HFFc6 (cell line): Measurements from ENCODE around the gene FMR1NB. TPM values are rescaled to one million over a fixed set of nuclear protein-coding genes. Genes with fewer than 3 reads are reported as not detected.

ENCODE experiments used
- DNase-seq: peaks from one replicate; pipeline ENCODE4 v3.0.0-alpha.2; 2018
- H3K27ac Mint-ChIP-seq: 2 replicates; pipeline ENCODE4 v1.8.0; 2020; ENCODE audit warnings: mild to moderate bottlenecking, mixed read lengths
- H3K27me3 Mint-ChIP-seq: 2 replicates; pipeline ENCODE4 v1.8.0; 2021; ENCODE audit warnings: mild to moderate bottlenecking, moderate library complexity, mixed read lengths; ENCODE audit not compliant: insufficient read depth
- H3K36me3 Mint-ChIP-seq: 2 replicates; pipeline ENCODE4 v1.8.0; 2021; ENCODE audit warnings: low read depth, mixed read lengths
- H3K4me1 Mint-ChIP-seq: 2 replicates; pipeline ENCODE4 v1.8.0; 2020; ENCODE audit warnings: low read depth, mixed read lengths
- H3K4me3 Mint-ChIP-seq: 2 replicates; pipeline ENCODE4 v1.8.0; 2020; ENCODE audit warnings: mild to moderate bottlenecking, moderate library complexity, mixed read lengths
- H3K9me3 Mint-ChIP-seq: 2 replicates; pipeline ENCODE4 v1.8.0; 2020; ENCODE audit warnings: mild to moderate bottlenecking, mixed read lengths
- total RNA-seq, 6 experiments: library from RNA; stranded (reverse); fragmentation: NEBNext Ultra II Directional; extraction: Animal tissue kit (Norgen Biotek cat#: 25700); gene quantifications; 2 replicates in 1 of 6; 3 replicates in 5 of 6; pipeline ENCODE4 v1.2.3, GENCODE V29; 2021
- TF ChIP-seq, protein P1 (sequence below): fragments of 200-600 bp; sonication (generic); IDR thresholded peaks from 2 replicates; pipeline ENCODE4 v1.5.0; 2021; ENCODE audit warnings: antibody characterized with exemption, mild to moderate bottlenecking

Gene FMR1NB
- total RNA-seq, 6 experiments from 2014 or later: not detected

DNA sequence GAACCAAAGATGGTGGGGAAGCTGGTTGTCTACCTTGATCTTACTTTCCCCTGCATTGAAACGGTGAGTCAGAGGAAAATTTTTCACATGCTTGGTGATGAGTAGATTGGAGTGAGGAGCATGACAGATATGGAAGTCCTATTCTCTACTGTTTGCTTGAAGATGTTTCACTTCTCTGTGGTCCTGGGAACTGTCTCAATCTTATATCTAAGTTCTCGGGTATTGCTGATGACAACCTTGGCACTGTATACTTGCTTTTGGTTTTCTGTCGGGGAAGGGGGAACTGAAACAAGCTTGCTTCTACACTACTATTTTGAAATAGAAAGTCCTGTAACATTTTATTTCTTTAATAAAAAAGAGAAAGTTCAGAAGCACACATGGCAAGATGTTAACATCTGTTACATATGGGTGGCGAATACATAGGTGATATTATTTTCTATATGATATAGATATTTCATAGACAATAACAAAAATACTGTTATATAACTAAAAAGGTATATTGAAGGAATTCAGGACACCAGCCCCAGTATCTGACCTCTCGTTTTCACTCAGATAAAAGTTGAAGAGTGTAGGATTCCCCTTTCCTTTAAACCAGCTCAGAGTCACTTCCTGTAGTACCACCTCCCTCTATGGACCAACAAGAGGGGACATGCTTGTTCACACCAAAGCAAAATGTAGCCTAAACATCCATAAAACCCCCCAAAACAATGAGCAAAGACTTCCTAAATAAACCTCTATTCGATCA, 88.8 kb downstream of the FMR1NB start:
- DNase-seq: no peak
- Mint-ChIP-seq H3K9me3 (0 out of 2 replicates have a peak, but pooled peaks cover 4% of the 10 kb centered on the region), H3K27me3 (no peaks in the 10 kb centered on the region), H3K4me3 (no peak overlapping the region), H3K4me1 (no peaks in the 10 kb centered on the region), H3K27ac (no peak overlapping the region), H3K36me3 (no peaks in the 10 kb centered on the region)
- TF ChIP-seq, protein P1, sequence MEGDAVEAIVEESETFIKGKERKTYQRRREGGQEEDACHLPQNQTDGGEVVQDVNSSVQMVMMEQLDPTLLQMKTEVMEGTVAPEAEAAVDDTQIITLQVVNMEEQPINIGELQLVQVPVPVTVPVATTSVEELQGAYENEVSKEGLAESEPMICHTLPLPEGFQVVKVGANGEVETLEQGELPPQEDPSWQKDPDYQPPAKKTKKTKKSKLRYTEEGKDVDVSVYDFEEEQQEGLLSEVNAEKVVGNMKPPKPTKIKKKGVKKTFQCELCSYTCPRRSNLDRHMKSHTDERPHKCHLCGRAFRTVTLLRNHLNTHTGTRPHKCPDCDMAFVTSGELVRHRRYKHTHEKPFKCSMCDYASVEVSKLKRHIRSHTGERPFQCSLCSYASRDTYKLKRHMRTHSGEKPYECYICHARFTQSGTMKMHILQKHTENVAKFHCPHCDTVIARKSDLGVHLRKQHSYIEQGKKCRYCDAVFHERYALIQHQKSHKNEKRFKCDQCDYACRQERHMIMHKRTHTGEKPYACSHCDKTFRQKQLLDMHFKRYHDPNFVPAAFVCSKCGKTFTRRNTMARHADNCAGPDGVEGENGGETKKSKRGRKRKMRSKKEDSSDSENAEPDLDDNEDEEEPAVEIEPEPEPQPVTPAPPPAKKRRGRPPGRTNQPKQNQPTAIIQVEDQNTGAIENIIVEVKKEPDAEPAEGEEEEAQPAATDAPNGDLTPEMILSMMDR: no peak

DNA sequence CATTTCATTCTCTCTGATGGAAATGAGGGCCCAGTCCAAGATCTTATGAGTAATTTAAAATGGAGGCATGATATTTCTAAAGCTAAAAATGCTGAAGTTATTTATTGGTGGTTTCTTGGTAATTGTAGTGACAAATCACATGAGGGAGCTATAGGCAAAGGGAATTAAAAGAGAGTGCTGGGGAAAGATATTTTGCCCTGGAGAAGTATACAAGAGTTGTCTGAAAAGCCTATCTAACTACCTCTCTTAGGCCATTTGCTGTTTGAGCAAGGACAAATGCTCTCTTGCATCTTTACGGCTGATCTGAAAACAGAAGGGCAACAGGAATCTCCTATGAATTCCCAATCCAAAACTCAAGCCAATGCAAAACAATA, 89.4 kb downstream of the FMR1NB start:
- Mint-ChIP-seq H3K27me3 (no peaks in the 10 kb centered on the region), H3K27ac (no peak overlapping the region), H3K9me3 (0 out of 2 replicates have a peak, but pooled peaks cover 4% of the 10 kb centered on the region), H3K36me3 (no peaks in the 10 kb centered on the region), H3K4me3 (no peak overlapping the region), H3K4me1 (no peaks in the 10 kb centered on the region)
- DNase-seq: no peak
- TF ChIP-seq, protein P1: no peak

Other genes with a start within 250 kb of the FMR1NB start
- gene FMR1, start 69.4 kb upstream of the FMR1NB start, total RNA-seq: 10 to 100 TPM; 17.7 to 21.7 (median 19.9) TPM